CD4-positive, alpha-beta T cell (primary cell): ENCODE data around the gene YAP1. TPM values are rescaled to one million over a fixed set of nuclear protein-coding genes. Genes with fewer than 3 reads are reported as not detected.

Experiments used
- ATAC-seq: fragments of 200-7000 bp; cut with Tn5 transposase; one replicate; pipeline ENCODE4 v1.10.0; 2022; ENCODE audit warnings: mild to moderate bottlenecking; ENCODE audit not compliant: poor library complexity
- CTCF ChIA-PET: fragments of 350-600 bp; sonication (Branson Sonifier 250); formaldehyde crosslinking; loops from one replicate; lab custom pipeline; 2021; ENCODE audit warnings: antibody characterized with exemption, inconsistent platforms; lab: Charles Lee
- POLR2A ChIA-PET: fragments of 350-600 bp; sonication (Branson Sonifier 250); formaldehyde crosslinking; loops from one replicate; lab custom pipeline; 2021; ENCODE audit warnings: antibody characterized with exemption, inconsistent platforms; lab: Charles Lee
- DNase-seq, 14 experiments: peaks; one replicate each; pipeline ENCODE4 v3.0.0-alpha.2; 2013 to 2020; ENCODE audit warnings: mixed read lengths in 2 of 14
- H3K27ac ChIP-seq, 2 donors: one replicate each; pipeline versions ENCODE4 v1.5.1 to v1.7.0; 2013; ENCODE audit warnings: low read length in 2 of 2, low read depth in 1 of 2, mild to moderate bottlenecking in 1 of 2
- H3K27me3 ChIP-seq, 2 experiments: 1 replicate in 1 of 2; 2 replicates in 1 of 2; pipeline versions ENCODE4 v1.6.1 to v1.7.0; 2013; ENCODE audit warnings: low read length in 2 of 2, control low read depth in 1 of 2, mild to moderate bottlenecking in 1 of 2, moderate library complexity in 1 of 2; ENCODE audit not compliant: insufficient read depth in 2 of 2, control insufficient read depth in 1 of 2
- H3K36me3 ChIP-seq: one replicate; pipeline ENCODE4 v1.6.1; 2013; ENCODE audit warnings: low read length, control low read depth; ENCODE audit not compliant: insufficient read depth
- H3K4me1 ChIP-seq: one replicate; pipeline ENCODE4 v1.6.1; 2013; ENCODE audit warnings: low read length, control low read depth; ENCODE audit not compliant: insufficient read depth
- H3K4me3 ChIP-seq: one replicate; pipeline ENCODE4 v1.5.1; 2013; ENCODE audit warnings: mild to moderate bottlenecking, low read length, moderate library complexity
- H3K9me3 ChIP-seq, 2 experiments: 1 replicate in 1 of 2; 2 replicates in 1 of 2; pipeline versions ENCODE4 v1.6.1 to v1.7.0; 2013; ENCODE audit warnings: low read length in 2 of 2, mild to moderate bottlenecking in 2 of 2, control low read depth in 1 of 2, moderate library complexity in 1 of 2; ENCODE audit not compliant: control insufficient read depth in 1 of 2, insufficient read depth in 1 of 2
- H3K27ac Mint-ChIP-seq: one replicate; pipeline ENCODE4 v1.8.0; 2020; ENCODE audit warnings: mixed read lengths
- H3K27me3 Mint-ChIP-seq: one replicate; pipeline ENCODE4 v1.8.0; 2021; ENCODE audit warnings: mixed read lengths
- H3K36me3 Mint-ChIP-seq: one replicate; pipeline ENCODE4 v1.8.0; 2021; ENCODE audit warnings: low read depth, mixed read lengths
- H3K4me1 Mint-ChIP-seq: one replicate; pipeline ENCODE4 v1.8.0; 2021; ENCODE audit warnings: low read depth, mixed read lengths
- H3K4me3 Mint-ChIP-seq: one replicate; pipeline ENCODE4 v1.8.0; 2020; ENCODE audit warnings: mild to moderate bottlenecking, mixed read lengths
- H3K9me3 Mint-ChIP-seq: one replicate; pipeline ENCODE4 v1.8.0; 2020; ENCODE audit warnings: mixed read lengths
- CTCF ChIP-seq: fragments of 200-600 bp; IDR thresholded peaks from one replicate; pipeline ENCODE4 v1.8.0; 2022; ENCODE audit warnings: antibody characterized with exemption, mild to moderate bottlenecking
- intact Hi-C, 2 experiments: fragments of 100-400 bp; cut with DNase I in 1 of 2; cut with micrococcal nuclease in 1 of 2; formaldehyde crosslinking; loops; one replicate each; pipeline versions ENCODE4 v1.15.1 to v1.9.0; 2023 to 2025; cut with DNase I, micrococcal nuclease
- total RNA-seq, 174 experiments: library from RNA in 2 of 174; stranded (reverse) in 2 of 174; gene quantifications; one replicate each; pipeline ENCODE4 v1.2.3 and lab custom pipeline; 2021 to 2026

The YAP1 gene
- total RNA-seq, 2 experiments from 2014 or later = 0.06 TPM; not detected in 1

- ChIA-PET CTCF (no interaction called here), POLR2A (interaction anchor here (0.6 kb wide), 1 partner anchor 15 kb away, joined by 3 read pairs; no protein-coding TSS in a partner anchor)
- DNase-seq (no peak), ATAC-seq (no peak)
- Mint-ChIP-seq H3K27ac (no peak overlapping the region), H3K4me3 (no peak overlapping the region), H3K36me3 (no peaks in the 10 kb centered on the region), H3K4me1 (no peaks in the 10 kb centered on the region), H3K9me3 (no peaks in the 10 kb centered on the region), H3K27me3 (peaks cover 50% of the 10 kb centered on the region)
- Histone ChIP-seq H3K4me3 (no peak overlapping the region), H3K27ac (no peak overlapping the region), H3K36me3 (no peaks in the 10 kb centered on the region), H3K4me1 (no peaks in the 10 kb centered on the region), H3K9me3 (no peaks in the 10 kb centered on the region), H3K27me3 (no peaks in the 10 kb centered on the region)
- intact Hi-C loops = no loop called here
- no peak for TF ChIP-seq CTCF
Observed at GRCh38 chr11:102151784-102152525, 41.7 kb downstream of the YAP1 start.

DNA sequence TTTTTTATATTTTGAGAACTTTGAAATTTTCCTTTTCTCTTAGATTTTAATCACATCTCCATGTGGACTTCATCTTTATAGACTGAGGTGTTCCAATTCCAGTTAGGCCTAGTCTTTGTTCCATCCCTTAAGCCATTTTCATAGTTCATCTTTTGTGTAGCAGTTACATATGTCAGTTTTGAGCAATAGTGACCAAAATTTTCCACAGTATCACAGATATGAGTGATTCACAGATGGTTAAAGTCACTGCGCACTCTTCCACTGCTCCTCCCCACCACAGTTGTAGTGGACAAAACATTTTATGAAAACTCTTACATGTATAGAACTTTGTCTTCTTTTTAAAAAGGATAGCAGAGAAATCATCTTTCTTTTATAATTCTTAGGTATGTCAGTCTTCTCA is 42.8 kb downstream of the YAP1 start:
- Histone ChIP-seq H3K4me3 (no peak overlapping the region), H3K36me3 (no peaks in the 10 kb centered on the region), H3K4me1 (no peaks in the 10 kb centered on the region), H3K9me3 (no peaks in the 10 kb centered on the region), H3K27ac (no peak overlapping the region), H3K27me3 (no peaks in the 10 kb centered on the region)
- no peak for DNase-seq
- no peak for ATAC-seq
- Mint-ChIP-seq H3K27ac (no peak overlapping the region), H3K4me1 (no peaks in the 10 kb centered on the region), H3K27me3 (peaks cover 42% of the 10 kb centered on the region), H3K9me3 (no peaks in the 10 kb centered on the region), H3K36me3 (no peaks in the 10 kb centered on the region), H3K4me3 (no peak overlapping the region)
- ChIA-PET POLR2A (no interaction called here), CTCF (no interaction called here)
- intact Hi-C loops = no loop called here
- no peak for TF ChIP-seq CTCF

DNA sequence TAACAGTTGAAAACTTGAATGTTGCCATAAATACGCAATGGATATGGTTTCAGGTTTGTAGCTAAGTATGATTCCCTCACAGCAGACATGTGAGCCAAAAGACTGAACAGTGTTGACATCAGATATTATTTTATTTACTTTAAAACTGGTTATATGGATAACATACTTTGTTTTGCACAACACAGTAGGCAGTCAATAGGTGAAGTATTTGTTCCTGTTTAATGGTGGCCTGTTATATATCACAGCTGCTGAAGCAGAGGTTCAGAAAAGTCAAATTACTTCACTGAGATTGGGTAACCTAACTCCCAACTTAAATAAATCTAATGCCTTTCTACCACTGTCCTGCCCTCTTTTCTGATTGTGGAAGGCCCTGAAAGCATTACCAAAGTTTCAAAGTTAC is 44.6 kb downstream of the YAP1 start:
- ATAC-seq (no peak), DNase-seq (no peak)
- Histone ChIP-seq H3K36me3 (no peaks in the 10 kb centered on the region), H3K4me3 (no peak overlapping the region), H3K27ac (no peak overlapping the region), H3K27me3 (no peaks in the 10 kb centered on the region), H3K9me3 (no peaks in the 10 kb centered on the region), H3K4me1 (no peaks in the 10 kb centered on the region)
- no peaks in the 10 kb centered on the region for H3K9me3 Mint-ChIP-seq
- no peak overlapping the region for H3K27ac Mint-ChIP-seq
- CTCF ChIA-PET = no interaction called here
- POLR2A ChIA-PET = no interaction called here
- intact Hi-C loops = no loop called here
- TF ChIP-seq CTCF = no peak
- no peaks in the 10 kb centered on the region for H3K4me1 Mint-ChIP-seq
- H3K4me3 Mint-ChIP-seq = no peak overlapping the region
- no peaks in the 10 kb centered on the region for H3K36me3 Mint-ChIP-seq
- peaks cover 34% of the 10 kb centered on the region for H3K27me3 Mint-ChIP-seq
